ENCODE measurements around the gene CBL.
A peak's percentile ranks its signal among the peaks of the same experiment; 100 is the strongest.
"Not testable (repeated sequence)": the region's sequence is repeated elsewhere in the genome, so short reads cannot be mapped to it uniquely, and the experiment has no call there.

Gene CBL

DNA sequence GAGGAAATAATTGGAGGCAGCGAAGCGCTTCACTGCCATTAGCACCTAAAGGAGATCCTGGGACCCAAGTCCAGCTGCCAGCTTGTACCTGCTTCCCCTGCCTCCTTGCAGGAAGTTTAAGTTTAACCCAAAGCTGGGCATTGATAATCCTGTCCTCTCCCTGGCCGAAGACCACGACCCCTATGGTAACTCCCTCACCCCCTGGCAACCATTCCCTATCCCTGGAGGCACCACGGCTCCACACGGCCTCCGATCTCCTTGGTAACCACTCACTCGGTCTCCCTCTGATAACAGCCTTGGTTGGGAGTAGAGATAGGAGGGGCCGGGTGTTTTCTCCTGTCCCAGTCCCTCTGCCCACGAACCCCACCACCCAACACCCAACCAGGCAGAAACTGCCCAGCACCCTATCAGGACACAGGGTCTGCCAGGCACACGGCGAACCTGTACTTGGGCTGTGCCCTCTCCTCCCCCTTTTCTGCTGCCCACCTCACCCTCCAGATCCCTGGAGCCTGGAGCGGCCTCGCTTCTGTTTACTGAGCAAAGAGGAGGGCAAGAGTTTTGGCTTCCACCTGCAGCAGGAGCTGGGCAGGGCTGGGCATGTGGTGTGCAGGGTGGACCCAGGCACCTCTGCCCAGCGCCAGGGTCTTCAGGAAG, 20.0 kb upstream of the CBL start:
- no peak for DNase-seq

DNA sequence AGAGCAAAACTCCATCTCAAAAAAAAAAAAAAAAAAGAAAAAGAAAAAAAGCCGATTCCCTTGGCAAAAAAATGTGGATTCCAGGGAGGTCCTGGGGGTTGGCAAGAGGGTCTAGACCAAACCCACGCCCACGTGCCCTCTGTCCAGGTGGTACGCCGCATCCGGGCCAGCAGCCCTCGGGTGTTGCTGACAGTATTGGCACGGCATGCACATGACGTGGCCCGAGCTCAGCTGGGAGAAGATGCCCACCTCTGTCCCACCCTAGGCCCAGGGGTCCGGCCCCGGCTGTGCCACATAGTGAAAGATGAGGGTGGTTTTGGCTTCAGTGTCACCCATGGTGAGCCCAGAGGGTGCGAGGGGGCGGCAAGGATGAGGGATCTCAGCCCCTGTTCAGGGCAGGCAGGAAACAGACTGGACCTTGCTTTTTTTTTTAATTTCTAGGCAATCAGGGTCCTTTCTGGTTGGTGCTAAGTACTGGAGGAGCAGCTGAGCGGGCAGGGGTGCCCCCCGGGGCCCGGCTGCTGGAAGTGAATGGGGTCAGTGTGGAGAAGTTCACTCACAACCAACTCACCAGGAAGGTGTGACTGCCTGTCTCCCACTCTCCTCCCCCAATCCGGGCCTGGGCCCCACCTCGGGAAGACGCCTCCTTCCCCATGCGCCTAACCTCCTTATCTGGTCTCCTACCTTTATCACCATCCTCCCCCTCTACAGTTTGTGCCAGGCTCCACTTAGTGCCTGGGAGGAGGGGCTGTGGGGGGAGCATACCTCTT, 18.8 kb upstream of the CBL start:
- no peak for DNase-seq

DNA sequence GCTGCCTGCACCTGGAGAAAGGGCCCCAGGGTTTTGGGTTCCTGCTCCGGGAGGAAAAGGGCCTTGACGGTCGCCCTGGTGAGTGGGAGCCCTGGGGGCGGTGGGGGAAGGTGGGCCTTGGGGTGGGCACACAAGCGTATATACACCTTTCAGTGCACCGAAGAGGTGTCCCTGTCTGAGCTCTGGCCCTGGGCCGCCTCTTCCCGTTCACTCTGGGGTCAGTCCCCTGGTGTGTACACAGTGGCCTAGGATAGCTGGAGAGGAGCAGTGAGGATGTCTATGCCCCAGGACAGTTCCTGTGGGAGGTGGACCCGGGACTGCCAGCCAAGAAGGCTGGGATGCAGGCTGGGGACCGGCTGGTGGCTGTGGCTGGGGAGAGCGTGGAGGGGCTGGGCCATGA, 18.1 kb upstream of the CBL start:
- no peak for DNase-seq

DNA sequence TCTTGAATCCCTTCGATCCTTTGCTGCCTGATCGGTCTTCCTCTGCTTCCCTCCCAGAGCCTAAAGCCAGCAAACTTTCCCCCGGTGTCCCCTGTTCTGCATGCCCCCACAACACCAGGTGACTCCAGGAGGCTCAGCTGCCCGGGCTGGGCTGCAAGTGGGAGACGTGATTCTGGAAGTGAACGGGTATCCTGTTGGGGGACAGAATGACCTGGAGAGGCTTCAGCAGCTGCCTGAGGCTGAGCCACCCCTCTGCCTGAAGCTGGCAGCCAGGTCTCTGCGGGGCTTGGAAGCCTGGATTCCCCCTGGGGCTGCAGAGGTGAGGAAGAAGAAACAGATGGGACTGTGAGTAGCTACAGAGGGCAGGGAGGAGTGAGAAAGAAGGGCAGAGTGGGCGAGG, 17.3 kb upstream of the CBL start:
- DNase-seq: no peak

DNA sequence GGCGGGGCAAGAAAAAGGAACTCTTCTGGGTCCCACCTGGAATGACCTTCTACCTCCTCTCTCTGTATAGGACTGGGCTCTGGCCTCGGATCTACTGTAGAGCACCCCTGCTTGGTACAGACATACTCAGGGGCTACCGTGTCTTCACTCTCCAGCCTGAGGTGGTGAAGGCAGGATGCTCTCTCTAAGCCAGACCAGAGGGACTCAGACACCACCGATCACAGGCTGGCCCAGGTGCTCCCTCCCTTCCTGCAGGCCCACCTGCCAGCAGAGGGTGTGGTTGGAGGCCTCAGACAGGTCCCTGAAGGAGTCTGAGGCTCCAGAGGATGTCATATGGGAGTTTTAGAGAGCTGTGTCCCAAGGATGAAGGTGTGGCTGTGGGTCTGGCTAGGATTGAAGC, 16.7 kb upstream of the CBL start:
- DNase-seq: no peak

DNA sequence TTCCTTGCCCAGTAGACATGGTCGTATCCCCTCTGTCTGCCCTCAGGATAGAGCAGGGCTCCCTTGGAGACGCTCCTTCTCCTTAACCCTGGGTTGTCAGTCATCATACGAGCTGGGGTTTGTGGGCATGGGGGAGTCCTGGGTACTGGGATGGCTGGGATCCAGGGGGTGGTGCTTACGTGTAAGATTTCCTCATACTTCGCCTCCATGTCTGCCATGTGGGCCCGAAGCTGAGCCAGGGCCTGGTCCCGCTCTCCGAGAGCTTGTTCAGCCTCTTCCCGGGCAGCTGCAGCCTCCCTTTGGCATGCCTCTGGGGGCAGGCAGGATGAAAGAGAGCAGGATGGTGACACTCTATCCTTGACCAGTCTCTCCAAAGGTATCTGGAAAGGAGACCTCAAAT, 15.6 kb upstream of the CBL start:
- no peak for DNase-seq

DNA sequence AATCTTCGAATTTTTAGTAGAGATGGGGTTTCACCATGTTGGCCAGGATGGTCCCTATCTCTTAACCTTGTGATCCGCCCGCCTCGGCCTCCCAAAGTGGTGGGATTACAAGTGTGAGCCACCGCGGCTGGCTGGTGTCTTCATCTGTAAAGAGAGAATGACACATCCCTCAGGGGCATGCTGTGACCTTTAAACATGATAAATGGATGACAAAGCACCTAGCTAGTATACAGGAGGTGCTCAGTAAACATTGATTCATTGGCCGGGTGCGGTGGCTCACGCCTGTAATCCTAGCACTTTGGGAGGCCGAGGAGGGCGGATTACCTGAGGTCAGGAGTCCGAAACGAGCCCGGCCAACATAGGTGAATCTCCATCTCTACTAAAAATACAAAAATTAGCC, 14.9 kb upstream of the CBL start:
- DNase-seq: not testable (repeated sequence)

DNA sequence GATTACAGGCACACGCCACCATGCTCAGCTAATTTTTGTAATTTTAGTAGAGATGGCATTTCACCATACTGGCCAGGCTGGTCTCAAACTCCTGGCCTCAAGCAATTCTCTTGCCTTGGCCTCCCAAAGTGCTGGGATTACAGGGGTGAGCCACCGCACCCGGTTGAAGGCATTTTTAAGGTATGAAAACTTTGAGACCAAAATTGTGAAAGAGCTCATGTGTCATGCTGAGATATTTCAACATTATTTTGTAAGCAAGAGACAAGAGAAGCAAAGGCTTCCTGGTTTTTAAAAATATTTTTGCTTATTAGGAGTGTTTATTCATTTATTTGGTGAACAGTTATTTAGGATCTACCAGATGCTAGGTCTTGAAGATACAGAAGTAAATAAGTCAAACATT, 14.0 kb upstream of the CBL start:
- DNase-seq: no peak

DNA sequence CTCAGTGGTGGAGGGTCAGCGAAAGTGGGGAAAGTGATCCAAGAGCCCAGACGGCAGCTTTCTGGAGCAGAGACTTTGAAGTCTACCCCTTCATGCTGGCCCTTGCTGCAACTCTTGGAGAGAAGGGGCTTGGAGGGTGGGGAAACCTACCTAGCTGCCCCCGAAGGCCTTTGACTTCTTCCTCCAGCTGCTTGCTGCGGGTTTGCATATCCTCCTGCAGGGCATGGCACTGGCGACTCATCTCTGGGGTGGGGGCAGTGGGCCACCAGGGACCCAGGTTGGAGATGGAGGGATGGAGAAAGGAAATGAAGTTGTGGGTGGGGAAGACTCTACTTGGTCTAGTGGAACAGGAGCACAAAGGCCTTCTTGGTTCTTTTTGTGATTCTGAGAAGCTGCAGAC, 13.1 kb upstream of the CBL start:
- DNase-seq: no peak

DNA sequence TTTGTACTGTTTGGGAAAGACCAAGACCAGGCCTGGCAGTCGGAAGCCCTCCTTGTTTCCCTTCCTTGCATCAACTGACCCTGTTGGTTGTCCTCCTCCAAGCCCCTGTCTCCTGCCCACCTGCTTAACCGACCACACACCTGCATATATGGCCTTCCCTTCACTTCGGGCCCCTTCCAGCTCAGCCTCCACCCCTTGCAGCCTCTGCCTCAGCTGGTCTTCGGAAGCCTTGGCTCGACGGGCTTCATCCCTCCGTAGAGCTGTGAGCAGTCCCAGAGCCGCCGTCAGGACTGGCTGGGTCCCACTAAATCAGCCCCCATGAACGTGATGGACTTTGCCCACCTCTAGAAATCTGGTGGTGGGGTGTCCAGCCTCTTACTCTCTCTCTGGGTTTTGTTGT, 12.5 kb upstream of the CBL start:
- no peak for DNase-seq

DNA sequence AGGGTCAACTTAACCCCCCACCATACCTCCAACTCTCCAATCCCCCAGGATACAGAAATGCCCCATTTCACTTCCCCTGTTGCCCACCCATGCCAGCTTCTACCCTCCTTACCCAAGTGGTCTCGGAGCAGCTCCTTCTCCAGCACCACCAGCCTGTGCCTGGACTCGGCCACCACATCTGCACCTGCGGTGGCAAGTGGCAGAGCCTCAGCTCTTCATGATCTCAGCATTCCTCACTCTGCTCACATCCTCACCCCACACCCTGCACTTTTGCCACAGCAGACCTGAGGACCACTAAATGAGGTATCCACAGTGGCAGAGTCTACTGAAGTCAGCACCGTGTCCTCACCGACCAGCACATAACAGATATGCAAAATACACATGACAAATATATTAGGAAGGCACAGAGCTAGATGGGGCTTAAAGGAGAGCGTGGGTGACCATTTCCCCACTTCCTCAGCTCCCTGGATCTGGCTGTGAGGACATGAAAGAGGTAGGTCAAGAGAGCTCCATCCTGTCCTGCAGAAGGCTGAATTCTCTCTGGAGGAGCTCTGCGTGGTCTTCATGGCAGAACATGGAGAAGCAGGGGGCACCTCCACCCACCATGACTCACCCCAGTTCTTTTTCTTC, 11.2 kb upstream of the CBL start:
- DNase-seq: no peak

DNA sequence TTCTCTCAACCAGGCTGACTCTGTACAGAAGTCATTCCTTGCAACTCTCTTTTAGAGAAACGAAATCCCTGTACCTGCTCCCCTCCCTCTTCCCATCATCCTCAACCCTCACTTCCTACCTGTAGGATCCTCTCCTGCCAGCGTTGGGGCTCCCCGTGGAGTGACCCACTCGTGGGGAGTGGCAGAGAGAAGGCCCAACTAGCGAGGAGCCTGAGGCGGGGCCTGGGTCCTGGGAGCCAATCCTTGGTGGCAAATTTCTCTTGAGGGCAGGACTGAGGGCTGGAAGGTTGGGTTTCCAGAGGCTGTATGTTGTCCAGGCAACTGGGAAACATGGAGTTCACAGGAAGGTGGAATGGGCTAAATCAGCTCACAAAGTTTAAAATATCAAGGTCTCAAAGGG, 10.5 kb upstream of the CBL start:
- DNase-seq: no peak

DNA sequence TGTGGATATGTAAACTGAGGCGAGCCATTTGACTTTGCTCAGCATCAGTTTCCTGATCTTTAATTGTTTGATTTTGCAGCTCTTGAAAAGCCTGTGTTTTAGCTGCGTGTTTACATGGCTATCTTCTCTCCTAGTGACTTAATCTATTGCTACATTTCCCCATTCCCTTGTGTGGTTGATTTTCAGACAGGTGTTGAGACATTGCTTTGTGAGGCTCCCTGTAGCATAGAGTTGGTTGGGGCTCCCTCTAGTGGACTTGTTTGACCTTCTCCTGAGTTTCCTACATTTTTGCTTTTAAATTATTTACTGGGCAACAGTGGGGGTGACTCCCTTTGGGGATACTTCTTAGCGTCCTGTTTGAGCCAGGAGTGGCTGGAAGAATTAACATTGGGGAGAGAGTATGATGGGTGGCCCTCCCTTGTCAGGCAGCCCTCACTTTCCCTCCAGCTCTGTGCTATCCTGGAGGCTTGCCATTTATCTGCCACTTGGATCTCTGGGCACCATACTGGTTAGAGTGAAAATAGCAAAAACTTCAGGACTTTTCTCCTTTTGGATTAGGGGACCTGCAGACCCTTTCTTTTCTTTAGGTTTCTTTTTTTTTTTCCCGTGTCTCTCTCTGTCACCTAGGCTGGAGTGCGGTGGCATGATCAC, 9.2 kb upstream of the CBL start:
- DNase-seq: peak; percentile 69

DNA sequence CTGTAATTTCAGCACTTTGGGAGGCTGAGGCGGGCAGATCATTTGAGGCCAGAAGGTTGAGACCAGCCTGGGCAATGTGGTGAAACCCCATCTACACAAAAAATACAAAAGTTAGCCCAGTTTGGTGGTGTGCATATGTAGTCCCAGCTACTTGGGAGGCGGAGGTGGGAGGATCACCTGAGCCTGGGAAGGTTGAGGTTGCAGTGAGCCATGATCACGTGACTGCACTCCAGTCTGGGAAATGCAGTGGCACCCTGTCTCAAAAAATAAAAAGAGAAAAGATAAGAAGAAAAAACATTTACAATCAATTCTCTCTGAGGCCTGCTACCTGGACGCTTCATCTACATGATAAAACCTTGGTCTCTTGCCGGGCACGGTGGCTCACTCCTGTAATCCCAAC, 7.2 kb upstream of the CBL start:
- DNase-seq: no peak

DNA sequence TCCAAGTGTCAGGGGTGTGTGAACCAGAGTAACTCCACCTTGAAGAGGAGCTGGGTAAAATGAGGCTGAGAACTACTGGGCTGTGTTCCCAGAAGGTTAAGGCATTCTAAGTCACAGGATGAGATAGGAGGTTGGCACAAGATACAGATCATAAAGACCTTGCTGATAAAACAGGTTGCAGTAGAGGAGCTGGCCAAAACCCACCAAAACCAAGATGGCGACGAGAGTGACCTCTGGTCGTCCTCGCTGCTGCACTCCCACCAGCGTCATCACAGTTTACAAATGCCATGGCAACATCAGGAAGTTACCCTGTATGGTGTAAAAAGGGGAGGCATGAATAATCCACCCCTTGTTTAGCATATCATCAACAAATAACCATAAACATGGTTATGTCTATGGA, 4.9 kb upstream of the CBL start:
- DNase-seq: not testable (repeated sequence)

DNA sequence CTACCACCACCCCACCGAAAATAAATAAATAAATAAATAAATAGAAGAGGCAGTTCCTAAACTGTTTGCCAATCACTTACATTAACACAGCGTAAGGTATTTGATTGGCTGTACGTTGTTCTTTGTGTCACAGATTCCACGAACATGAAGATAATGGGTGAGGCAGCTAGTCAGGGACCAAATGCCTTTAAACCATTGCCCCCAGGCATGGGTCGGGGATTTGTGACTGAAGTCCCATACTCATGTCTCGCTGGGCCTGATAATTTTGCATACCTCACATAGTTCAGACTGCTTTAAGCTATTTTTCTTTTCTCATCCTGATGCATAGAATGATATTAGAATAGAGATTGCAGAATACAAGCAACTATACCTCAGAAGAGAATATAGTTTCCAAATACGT, 3.6 kb upstream of the CBL start:
- DNase-seq: no peak

DNA sequence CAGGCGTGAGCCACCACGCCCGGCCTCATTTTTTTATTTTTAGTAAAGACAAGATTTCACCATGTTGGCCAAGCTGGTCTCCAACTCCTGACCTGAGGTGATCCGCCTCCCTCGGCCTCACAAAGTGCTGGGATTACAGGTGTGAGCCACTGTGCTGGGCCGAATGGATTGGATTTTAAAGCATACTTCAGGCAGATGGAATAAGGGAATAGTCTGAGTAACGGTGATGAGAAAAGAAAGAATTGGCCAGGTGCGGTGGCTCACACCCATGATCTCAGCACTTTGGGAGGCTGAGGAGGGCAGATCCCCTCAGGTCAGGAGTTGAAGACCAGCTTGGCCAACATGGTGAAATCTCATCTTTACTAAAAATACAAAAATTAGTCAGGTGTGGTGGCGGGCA, 2.1 kb upstream of the CBL start:
- no peak for DNase-seq

DNA sequence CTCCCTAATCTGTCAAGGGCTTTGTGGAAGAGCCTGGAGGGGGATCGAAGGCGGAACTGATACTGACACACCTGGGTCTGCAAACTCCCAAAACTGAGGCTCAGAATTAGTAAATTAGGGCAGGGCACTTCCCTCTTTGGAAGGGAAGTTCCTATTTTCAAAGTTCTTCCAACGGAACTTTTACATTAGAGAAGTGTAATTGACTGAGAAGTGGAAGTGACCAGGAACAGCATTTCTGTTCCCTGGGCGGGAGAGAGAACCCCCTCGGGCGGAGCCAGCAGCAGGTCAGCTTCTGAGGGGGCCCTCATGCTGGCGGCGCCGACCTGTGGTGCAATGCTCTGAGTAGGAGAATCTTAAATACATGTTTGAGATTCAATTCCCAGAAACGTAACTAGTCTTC, 1.1 kb upstream of the CBL start:
- DNase-seq: no peak

DNA sequence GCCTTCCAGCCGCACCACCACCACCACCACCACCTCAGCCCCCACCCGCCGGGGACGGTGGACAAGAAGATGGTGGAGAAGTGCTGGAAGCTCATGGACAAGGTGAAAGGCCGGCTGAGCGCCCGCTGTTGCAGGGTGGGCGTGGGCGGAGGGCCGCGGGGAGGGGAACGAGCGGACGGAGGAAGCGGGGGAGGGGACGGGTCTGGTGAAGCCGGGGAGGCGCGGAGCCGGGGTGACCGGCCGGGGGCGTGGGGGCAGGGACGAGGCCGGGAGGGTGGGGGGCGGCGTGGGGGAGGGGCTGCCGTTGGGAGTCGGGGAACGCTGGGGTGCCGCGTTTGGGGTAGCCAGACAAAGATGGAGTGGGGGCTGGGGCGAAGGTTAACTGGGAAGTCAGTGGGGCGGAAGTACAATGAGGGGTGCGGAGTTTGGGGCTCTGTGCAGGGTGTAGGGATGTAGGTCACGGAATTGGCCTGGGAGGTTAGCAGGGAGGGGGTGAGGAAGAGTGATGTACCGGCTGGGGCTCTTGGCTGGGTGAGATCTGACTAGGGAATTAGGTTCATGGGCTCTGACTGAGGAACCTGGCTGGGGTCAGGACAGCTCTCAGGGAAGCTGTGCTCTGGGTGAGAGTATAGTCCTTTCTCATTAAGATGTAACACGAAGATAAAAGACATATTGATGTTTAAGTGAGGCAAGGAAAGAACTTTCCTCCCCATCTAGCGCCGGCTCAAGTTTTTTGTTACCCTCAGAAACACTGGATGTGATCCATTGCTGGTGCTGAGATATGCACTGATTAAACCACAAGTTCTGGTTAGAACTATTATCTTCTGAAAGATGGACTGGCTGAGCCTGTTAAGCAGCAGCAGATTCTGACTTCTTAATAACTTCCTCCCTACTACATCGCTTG, 624 bp downstream of the CBL start:
- no peak for DNase-seq

DNA sequence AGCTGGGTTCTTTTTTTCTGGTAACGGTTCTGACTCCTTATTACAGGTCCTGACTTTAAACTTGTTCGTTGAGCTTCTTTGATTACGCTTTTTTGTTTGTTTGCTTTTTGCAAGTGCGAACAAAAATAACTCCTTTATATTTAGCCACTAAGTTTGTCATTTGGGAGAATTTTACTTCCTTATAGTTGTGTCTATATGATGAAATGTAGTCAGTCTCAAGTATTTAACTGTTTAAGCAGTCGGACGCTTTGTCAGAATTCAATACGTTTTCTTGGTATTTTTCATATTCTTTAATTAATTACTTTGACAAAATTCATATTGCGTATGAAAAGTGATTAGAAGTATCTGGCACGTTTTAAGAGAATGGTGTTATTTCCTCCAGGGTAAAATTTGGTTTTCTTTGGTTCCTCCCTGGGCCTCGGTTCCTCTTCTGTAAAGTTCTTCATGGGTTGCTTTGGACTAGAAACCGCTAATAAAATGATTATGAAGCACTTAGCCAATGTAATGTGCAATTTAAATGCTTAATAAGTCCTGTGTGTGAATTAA, 1.3 kb downstream of the CBL start:
- DNase-seq: no peak

DNA sequence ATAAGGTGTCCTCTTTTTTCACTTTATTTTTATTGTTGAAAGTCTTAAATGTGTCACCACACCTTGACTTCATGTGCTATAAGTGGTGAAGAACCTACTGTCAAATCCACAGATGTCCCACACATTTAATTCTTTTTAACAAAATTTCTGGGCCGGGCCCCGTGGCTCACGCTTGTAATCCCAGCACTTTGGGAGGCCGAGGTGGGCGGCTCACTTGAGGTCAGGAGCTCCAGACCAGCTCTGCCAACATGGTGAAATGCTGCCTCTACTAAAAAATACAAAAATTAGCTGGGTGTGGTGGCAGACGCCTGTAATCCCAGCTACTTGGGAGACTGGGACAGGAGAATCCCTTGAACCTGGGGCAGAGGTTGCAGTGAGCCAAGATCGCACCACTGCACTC, 3.0 kb downstream of the CBL start:
- DNase-seq: no peak

DNA sequence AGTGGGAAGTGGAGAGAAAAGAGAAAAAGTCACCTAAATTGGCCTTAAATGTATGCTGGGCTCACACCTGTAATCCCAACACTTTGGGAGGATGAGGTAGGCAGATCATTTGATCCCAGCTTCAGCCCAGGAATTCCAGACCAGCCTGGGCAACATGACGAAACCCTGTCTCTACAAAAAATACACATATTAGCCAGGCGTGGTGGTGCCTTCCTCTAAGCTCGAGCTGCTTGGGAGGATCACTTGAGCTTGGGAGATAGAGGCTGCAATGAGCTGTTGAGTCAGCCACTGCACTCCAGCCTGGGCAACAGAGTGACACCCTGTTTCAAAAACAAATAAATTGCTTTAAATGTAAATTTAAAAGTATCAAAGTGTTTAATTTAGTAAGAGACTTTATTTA, 3.9 kb downstream of the CBL start:
- DNase-seq: no peak
